ENCODE data around the gene MED22. TPM values are rescaled to one million over a fixed set of nuclear protein-coding genes. Genes with fewer than 3 reads are reported as not detected.

The MED22 gene
- total and polyA plus RNA-seq, 2 experiments from 2014 or later: 74.9 to 125 TPM

GRCh38 chr9:133384736-133385321 is 36.9 kb upstream of the MED22 start:
- Histone ChIP-seq H3K27ac (no peak overlapping the region), H3K4me3 (no peak overlapping the region), H3K4me1 (ENCODE audit: low read depth) (no peaks in the 10 kb centered on the region), H3K36me3 (no peaks in the 10 kb centered on the region), H3K9me3 (ENCODE audit: low read depth) (no peaks in the 10 kb centered on the region), H3K27me3 (no peaks in the 10 kb centered on the region)
- TF ChIP-seq CTCF (IDR thresholded peaks at IDR 0.05; ENCODE audit: low read depth, low read length): no peak
- no peak for DNase-seq (ENCODE audit: low read depth in 1 of 2, low spot score in 1 of 2)

GRCh38 chr9:133383438-133383837 is 35.5 kb upstream of the MED22 start:
- no peak for TF ChIP-seq CTCF (IDR thresholded peaks at IDR 0.05; ENCODE audit: low read depth, low read length)
- H3K27ac ChIP-seq: no peak overlapping the region
- DNase-seq (ENCODE audit: low read depth in 1 of 2, low spot score in 1 of 2): no peak
- H3K4me3 ChIP-seq: no peak overlapping the region
- no peaks in the 10 kb centered on the region for H3K36me3 ChIP-seq
- no peaks in the 10 kb centered on the region for H3K27me3 ChIP-seq
- no peaks in the 10 kb centered on the region for H3K4me1 ChIP-seq (ENCODE audit: low read depth)
- H3K9me3 ChIP-seq (ENCODE audit: low read depth): no peaks in the 10 kb centered on the region

- no peaks in the 10 kb centered on the region for H3K36me3 ChIP-seq
- no peaks in the 10 kb centered on the region for H3K4me1 ChIP-seq (ENCODE audit: low read depth)
- no peaks in the 10 kb centered on the region for H3K9me3 ChIP-seq (ENCODE audit: low read depth)
- H3K27ac ChIP-seq: no peak overlapping the region
- TF ChIP-seq CTCF (IDR thresholded peaks at IDR 0.05; ENCODE audit: low read depth, low read length): no peak
- no peak for DNase-seq (ENCODE audit: low read depth in 1 of 2, low spot score in 1 of 2)
- H3K4me3 ChIP-seq: no peak overlapping the region
- H3K27me3 ChIP-seq: no peaks in the 10 kb centered on the region
Observed at GRCh38 chr9:133382507-133383141, 34.7 kb upstream of the MED22 start.

GRCh38 chr9:133380734-133381133 is 32.8 kb upstream of the MED22 start:
- no peak overlapping the region for H3K27ac ChIP-seq
- TF ChIP-seq CTCF (IDR thresholded peaks at IDR 0.05; ENCODE audit: low read depth, low read length): no peak
- H3K9me3 ChIP-seq (ENCODE audit: low read depth): no peaks in the 10 kb centered on the region
- no peak overlapping the region for H3K4me3 ChIP-seq
- DNase-seq (ENCODE audit: low read depth in 1 of 2, low spot score in 1 of 2): no peak
- no peaks in the 10 kb centered on the region for H3K4me1 ChIP-seq (ENCODE audit: low read depth)
- H3K36me3 ChIP-seq: no peaks in the 10 kb centered on the region
- no peaks in the 10 kb centered on the region for H3K27me3 ChIP-seq

GRCh38 chr9:133379153-133380086 is 31.5 kb upstream of the MED22 start:
- H3K27ac ChIP-seq: no peak overlapping the region
- H3K36me3 ChIP-seq: no peaks in the 10 kb centered on the region
- no peak for DNase-seq (ENCODE audit: low read depth in 1 of 2, low spot score in 1 of 2)
- no peaks in the 10 kb centered on the region for H3K9me3 ChIP-seq (ENCODE audit: low read depth)
- no peaks in the 10 kb centered on the region for H3K27me3 ChIP-seq
- no peak for TF ChIP-seq CTCF (IDR thresholded peaks at IDR 0.05; ENCODE audit: low read depth, low read length)
- no peaks in the 10 kb centered on the region for H3K4me1 ChIP-seq (ENCODE audit: low read depth)
- H3K4me3 ChIP-seq: no peak overlapping the region

Measured in cardiac muscle cell (in vitro differentiated cells and primary cell).